Lower leg skin (tissue), 3 donors: ENCODE data around the gene CFAP74.

Source experiments
- CTCF ChIP-seq, 3 donors: fragments of 450-650 bp; IDR thresholded peaks; one replicate each; pipeline ENCODE4 v1.5.1; 2016; ENCODE audit warnings: antibody characterized with exemption in 3 of 3, mild to moderate bottlenecking in 3 of 3, moderate library complexity in 2 of 3
- POLR2A ChIP-seq, 2 donors: fragments of 450-650 bp; IDR thresholded peaks; one replicate each; pipeline ENCODE4 v1.6.1; 2016 to 2017; ENCODE audit warnings: antibody characterized with exemption in 2 of 2, mild to moderate bottlenecking in 1 of 2, moderate library complexity in 1 of 2

- TF ChIP-seq CTCF (IDR thresholded peaks at IDR 0.05) = no peak
- no peak for TF ChIP-seq POLR2A (IDR thresholded peaks at IDR 0.05)
Observed at GRCh38 chr1:1926346-1926811, 77.2 kb downstream of the CFAP74 start.
